WTC11 (cell line): ENCODE measurements around the gene PCGF5. TPM values are rescaled to one million over a fixed set of nuclear protein-coding genes. Genes with fewer than 3 reads are reported as not detected.

ENCODE experiments used
- ATAC-seq: fragments of 200-7000 bp; cut with Tn5 transposase; 2 replicates; pipeline ENCODE4 v1.10.0; 2021; ENCODE audit warnings: mild to moderate bottlenecking, moderate library complexity
- CTCF ChIA-PET: fragments of 300-600 bp; sonication (Branson Sonifier 250); formaldehyde crosslinking; loops from one replicate; lab custom pipeline; 2021; ENCODE audit warnings: antibody characterized with exemption; lab: Charles Lee
- POLR2A ChIA-PET: fragments of 350-600 bp; sonication (Branson Sonifier 250); formaldehyde crosslinking; loops from one replicate; lab custom pipeline; 2021; ENCODE audit warnings: antibody characterized with exemption; lab: Charles Lee
- DNase-seq: peaks from one replicate; pipeline ENCODE4 v3.0.0; 2021; ENCODE audit warnings: low spot score
- H3K27ac Mint-ChIP-seq: 2 replicates; pipeline ENCODE4 v1.8.0; 2021; ENCODE audit warnings: mixed read lengths
- H3K27me3 Mint-ChIP-seq: 2 replicates; pipeline ENCODE4 v1.8.0; 2021; ENCODE audit warnings: low read depth, mild to moderate bottlenecking, moderate library complexity, mixed read lengths
- H3K36me3 Mint-ChIP-seq: 2 replicates; pipeline ENCODE4 v1.8.0; 2021; ENCODE audit warnings: mixed read lengths
- H3K4me1 Mint-ChIP-seq: 2 replicates; pipeline ENCODE4 v1.8.0; 2022; ENCODE audit warnings: mixed read lengths
- H3K4me3 Mint-ChIP-seq: 2 replicates; pipeline ENCODE4 v1.8.0; 2021; ENCODE audit warnings: mild to moderate bottlenecking, moderate library complexity, mixed read lengths
- H3K9me3 Mint-ChIP-seq: 2 replicates; pipeline ENCODE4 v1.8.0; 2021; ENCODE audit warnings: mixed read lengths
- ARID4B ChIP-seq: sonication (generic); formaldehyde crosslinking; IDR thresholded peaks from 2 replicates; pipeline ENCODE4 v1.8.0; 2023; ENCODE audit warnings: missing genetic modification reagents, mild to moderate bottlenecking, borderline replicate concordance
- ATF3 ChIP-seq: sonication (generic); formaldehyde crosslinking; conservative IDR thresholded peaks from 2 replicates; pipeline ENCODE4 v1.8.1; 2022; ENCODE audit warnings: mild to moderate bottlenecking, missing genetic modification reagents
- CREB1 ChIP-seq: sonication (generic); formaldehyde crosslinking; IDR thresholded peaks from 2 replicates; pipeline ENCODE4 v1.8.0; 2023; ENCODE audit warnings: mild to moderate bottlenecking, missing genetic modification reagents
- ERG ChIP-seq: fragments of 250-450 bp; sonication (Bioruptor Pico); IDR thresholded peaks from 2 replicates; pipeline ENCODE4 v1.8.0; 2021; ENCODE audit warnings: mild to moderate bottlenecking
- HMGA2 ChIP-seq: fragments of 250-450 bp; sonication (Bioruptor Pico); IDR thresholded peaks from 2 replicates; pipeline ENCODE4 v1.4.0; 2021; ENCODE audit warnings: mild to moderate bottlenecking, moderate library complexity
- IRF1 ChIP-seq: sonication (generic); formaldehyde crosslinking; IDR thresholded peaks from 2 replicates; pipeline ENCODE4 v1.8.0; 2023; ENCODE audit warnings: missing genetic modification reagents
- JAZF1 ChIP-seq: fragments of 250-450 bp; sonication (Bioruptor Pico); IDR thresholded peaks from 2 replicates; pipeline ENCODE4 v1.9.0; 2021; ENCODE audit warnings: moderate library complexity, mild to moderate bottlenecking, inconsistent platforms
- JUN ChIP-seq: sonication (generic); formaldehyde crosslinking; IDR thresholded peaks from 2 replicates; pipeline ENCODE4 v1.8.0; 2023; ENCODE audit warnings: mild to moderate bottlenecking, missing genetic modification reagents
- RORB ChIP-seq: fragments of 250-450 bp; sonication (Bioruptor Pico); IDR thresholded peaks from 2 replicates; pipeline ENCODE4 v1.9.0; 2021; ENCODE audit warnings: mild to moderate bottlenecking
- TP53 ChIP-seq: sonication (generic); formaldehyde crosslinking; IDR thresholded peaks from 2 replicates; pipeline ENCODE4 v1.8.1; 2023; ENCODE audit warnings: mild to moderate bottlenecking, missing genetic modification reagents
- USF1 ChIP-seq: sonication (generic); formaldehyde crosslinking; IDR thresholded peaks from 2 replicates; pipeline ENCODE4 v1.8.0; 2022; ENCODE audit warnings: mild to moderate bottlenecking, missing genetic modification reagents
- USF2 ChIP-seq: sonication (generic); formaldehyde crosslinking; IDR thresholded peaks from 2 replicates; pipeline ENCODE4 v1.8.1; 2023; ENCODE audit warnings: mild to moderate bottlenecking, missing genetic modification reagents, moderate library complexity
- ZNF396 ChIP-seq: fragments of 250-450 bp; sonication (Bioruptor Pico); IDR thresholded peaks from 2 replicates; pipeline ENCODE4 v1.8.0; 2021; ENCODE audit warnings: mild to moderate bottlenecking, moderate library complexity, borderline replicate concordance
- total RNA-seq: library from RNA; stranded (reverse); gene quantifications from 3 replicates; pipeline ENCODE4 v1.2.3, GENCODE V29; 2021
- TF ChIP-seq, protein P1 (sequence below): sonication (generic); formaldehyde crosslinking; IDR thresholded peaks from 2 replicates; pipeline ENCODE4 v1.8.1; 2023; ENCODE audit warnings: mild to moderate bottlenecking, moderate library complexity, missing genetic modification reagents
- TF ChIP-seq, protein P2 (sequence below): fragments of 250-450 bp; sonication (Bioruptor Pico); IDR thresholded peaks from 2 replicates; pipeline ENCODE4 v1.9.0; 2021; ENCODE audit warnings: mild to moderate bottlenecking
- TF ChIP-seq, protein P3 (sequence below): sonication (generic); formaldehyde crosslinking; IDR thresholded peaks from 2 replicates; pipeline ENCODE4 v1.8.1; 2023; ENCODE audit warnings: mild to moderate bottlenecking, missing genetic modification reagents

PCGF5 gene
- total RNA-seq, 1 experiment from 2014 or later, result 5.2 TPM

- no peak for TF ChIP-seq USF1
- TF ChIP-seq, protein P1, sequence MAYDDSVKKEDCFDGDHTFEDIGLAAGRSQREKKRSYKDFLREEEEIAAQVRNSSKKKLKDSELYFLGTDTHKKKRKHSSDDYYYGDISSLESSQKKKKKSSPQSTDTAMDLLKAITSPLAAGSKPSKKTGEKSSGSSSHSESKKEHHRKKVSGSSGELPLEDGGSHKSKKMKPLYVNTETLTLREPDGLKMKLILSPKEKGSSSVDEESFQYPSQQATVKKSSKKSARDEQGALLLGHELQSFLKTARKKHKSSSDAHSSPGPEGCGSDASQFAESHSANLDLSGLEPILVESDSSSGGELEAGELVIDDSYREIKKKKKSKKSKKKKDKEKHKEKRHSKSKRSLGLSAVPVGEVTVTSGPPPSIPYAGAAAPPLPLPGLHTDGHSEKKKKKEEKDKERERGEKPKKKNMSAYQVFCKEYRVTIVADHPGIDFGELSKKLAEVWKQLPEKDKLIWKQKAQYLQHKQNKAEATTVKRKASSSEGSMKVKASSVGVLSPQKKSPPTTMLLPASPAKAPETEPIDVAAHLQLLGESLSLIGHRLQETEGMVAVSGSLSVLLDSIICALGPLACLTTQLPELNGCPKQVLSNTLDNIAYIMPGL (CRISPR knock-in tag), result no peak
- no peak for TF ChIP-seq ARID4B (CRISPR knock-in tag)
- TF ChIP-seq RORB (CRISPR knock-in tag), result no peak
- TF ChIP-seq JUN (CRISPR knock-in tag), result no peak
- TF ChIP-seq, protein P2, sequence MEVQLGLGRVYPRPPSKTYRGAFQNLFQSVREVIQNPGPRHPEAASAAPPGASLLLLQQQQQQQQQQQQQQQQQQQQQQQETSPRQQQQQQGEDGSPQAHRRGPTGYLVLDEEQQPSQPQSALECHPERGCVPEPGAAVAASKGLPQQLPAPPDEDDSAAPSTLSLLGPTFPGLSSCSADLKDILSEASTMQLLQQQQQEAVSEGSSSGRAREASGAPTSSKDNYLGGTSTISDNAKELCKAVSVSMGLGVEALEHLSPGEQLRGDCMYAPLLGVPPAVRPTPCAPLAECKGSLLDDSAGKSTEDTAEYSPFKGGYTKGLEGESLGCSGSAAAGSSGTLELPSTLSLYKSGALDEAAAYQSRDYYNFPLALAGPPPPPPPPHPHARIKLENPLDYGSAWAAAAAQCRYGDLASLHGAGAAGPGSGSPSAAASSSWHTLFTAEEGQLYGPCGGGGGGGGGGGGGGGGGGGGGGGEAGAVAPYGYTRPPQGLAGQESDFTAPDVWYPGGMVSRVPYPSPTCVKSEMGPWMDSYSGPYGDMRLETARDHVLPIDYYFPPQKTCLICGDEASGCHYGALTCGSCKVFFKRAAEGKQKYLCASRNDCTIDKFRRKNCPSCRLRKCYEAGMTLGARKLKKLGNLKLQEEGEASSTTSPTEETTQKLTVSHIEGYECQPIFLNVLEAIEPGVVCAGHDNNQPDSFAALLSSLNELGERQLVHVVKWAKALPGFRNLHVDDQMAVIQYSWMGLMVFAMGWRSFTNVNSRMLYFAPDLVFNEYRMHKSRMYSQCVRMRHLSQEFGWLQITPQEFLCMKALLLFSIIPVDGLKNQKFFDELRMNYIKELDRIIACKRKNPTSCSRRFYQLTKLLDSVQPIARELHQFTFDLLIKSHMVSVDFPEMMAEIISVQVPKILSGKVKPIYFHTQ, result no peak
- no peak for TF ChIP-seq ERG (CRISPR knock-in tag)
- TF ChIP-seq, protein P3, sequence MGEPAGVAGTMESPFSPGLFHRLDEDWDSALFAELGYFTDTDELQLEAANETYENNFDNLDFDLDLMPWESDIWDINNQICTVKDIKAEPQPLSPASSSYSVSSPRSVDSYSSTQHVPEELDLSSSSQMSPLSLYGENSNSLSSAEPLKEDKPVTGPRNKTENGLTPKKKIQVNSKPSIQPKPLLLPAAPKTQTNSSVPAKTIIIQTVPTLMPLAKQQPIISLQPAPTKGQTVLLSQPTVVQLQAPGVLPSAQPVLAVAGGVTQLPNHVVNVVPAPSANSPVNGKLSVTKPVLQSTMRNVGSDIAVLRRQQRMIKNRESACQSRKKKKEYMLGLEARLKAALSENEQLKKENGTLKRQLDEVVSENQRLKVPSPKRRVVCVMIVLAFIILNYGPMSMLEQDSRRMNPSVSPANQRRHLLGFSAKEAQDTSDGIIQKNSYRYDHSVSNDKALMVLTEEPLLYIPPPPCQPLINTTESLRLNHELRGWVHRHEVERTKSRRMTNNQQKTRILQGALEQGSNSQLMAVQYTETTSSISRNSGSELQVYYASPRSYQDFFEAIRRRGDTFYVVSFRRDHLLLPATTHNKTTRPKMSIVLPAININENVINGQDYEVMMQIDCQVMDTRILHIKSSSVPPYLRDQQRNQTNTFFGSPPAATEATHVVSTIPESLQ (CRISPR knock-in tag), result no peak
- TF ChIP-seq ZNF396 (CRISPR knock-in tag), result no peak
- TF ChIP-seq, all 79 proteins: peak for 0
- DNase-seq, result no peak
- Mint-ChIP-seq H3K36me3 (no peaks in the 10 kb centered on the region), H3K4me3 (no peak overlapping the region), H3K27me3 (no peaks in the 10 kb centered on the region), H3K9me3 (no peaks in the 10 kb centered on the region), H3K4me1 (peaks cover 19% of the 10 kb centered on the region), H3K27ac (no peak overlapping the region)
- ChIA-PET CTCF (no interaction called here), POLR2A (no interaction called here)
- ATAC-seq, result no peak
Measured at GRCh38 chr10:91201213-91201996, 19.1 kb upstream of the PCGF5 start.

- DNase-seq, result no peak
- Mint-ChIP-seq H3K27me3 (peaks cover 3% of the 10 kb centered on the region; the same call in 1 of the 2 replicates), H3K36me3 (no peaks in the 10 kb centered on the region), H3K4me3 (no peak overlapping the region), H3K4me1 (peaks cover 24% of the 10 kb centered on the region), H3K9me3 (no peaks in the 10 kb centered on the region), H3K27ac (no peak overlapping the region)
- CTCF ChIA-PET, result no interaction called here
- ATAC-seq, result peak; percentile 96
- POLR2A ChIA-PET, result no interaction called here
- TF ChIP-seq ERG (CRISPR knock-in tag) (no peak), ATF3 (CRISPR knock-in tag) (no peak), USF2 (CRISPR knock-in tag) (no peak), TP53 (no peak), JAZF1 (CRISPR knock-in tag) (no peak), CREB1 (CRISPR knock-in tag) (no peak), HMGA2 (CRISPR knock-in tag) (no peak), IRF1 (CRISPR knock-in tag) (no peak)
Measured at GRCh38 chr10:91206427-91206826, 14.0 kb upstream of the PCGF5 start.
